Measurements from ENCODE around the gene MOSPD3.

- no peak for TF ChIP-seq EZH2 (IDR thresholded peaks at IDR 0.05; ENCODE audit: low read depth, unreplicated experiment)
- no peak for TF ChIP-seq CTCF (conservative IDR thresholded peaks at IDR 0.05; ENCODE audit: low read depth in 2 of 2)
- no peak for TF ChIP-seq NANOG (IDR thresholded peaks at IDR 0.05; ENCODE audit: borderline replicate concordance)
Measured at GRCh38 chr7:100578246-100579183, 33.8 kb upstream of the MOSPD3 start.

All from GM23338 (cell line).